ENCODE measurements around the gene PARP12. TPM values are rescaled to one million over a fixed set of nuclear protein-coding genes. Genes with fewer than 3 reads are reported as not detected.

The PARP12 gene
- total and polyA plus RNA-seq, 2 of the 13 experiments (the other 11 are each of a cell fraction or from before 2014, with no cell fraction given): 15.5 to 35.2 TPM

DNA sequence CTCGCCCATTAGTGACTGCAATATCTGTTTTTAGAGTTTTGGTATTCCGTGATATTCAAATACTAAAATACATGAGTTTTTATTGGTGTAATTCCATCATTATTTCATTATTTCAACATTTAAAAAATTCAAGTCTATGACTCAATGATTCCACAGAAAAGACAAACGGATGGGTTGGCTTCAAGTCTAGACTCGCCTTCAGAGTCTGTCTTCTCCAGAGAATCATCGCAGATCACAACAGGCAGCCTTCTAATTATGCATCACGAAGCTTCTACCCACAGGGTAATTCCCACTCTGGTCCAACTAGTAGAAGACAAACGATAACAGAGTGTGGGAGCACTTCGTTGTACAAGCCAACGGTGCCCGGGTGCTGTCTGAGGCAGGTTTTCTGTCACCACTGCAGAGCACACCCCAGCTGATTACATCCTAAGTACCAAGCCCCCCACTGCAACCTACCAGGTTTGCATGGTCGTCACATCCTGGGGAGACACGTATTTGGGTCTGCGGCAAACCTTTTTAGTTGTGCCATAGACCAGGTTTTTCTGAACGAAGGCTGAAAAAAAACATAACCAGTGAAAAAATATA, 28.9 kb downstream of the PARP12 start (continued):
- TF ChIP-seq, protein P1, sequence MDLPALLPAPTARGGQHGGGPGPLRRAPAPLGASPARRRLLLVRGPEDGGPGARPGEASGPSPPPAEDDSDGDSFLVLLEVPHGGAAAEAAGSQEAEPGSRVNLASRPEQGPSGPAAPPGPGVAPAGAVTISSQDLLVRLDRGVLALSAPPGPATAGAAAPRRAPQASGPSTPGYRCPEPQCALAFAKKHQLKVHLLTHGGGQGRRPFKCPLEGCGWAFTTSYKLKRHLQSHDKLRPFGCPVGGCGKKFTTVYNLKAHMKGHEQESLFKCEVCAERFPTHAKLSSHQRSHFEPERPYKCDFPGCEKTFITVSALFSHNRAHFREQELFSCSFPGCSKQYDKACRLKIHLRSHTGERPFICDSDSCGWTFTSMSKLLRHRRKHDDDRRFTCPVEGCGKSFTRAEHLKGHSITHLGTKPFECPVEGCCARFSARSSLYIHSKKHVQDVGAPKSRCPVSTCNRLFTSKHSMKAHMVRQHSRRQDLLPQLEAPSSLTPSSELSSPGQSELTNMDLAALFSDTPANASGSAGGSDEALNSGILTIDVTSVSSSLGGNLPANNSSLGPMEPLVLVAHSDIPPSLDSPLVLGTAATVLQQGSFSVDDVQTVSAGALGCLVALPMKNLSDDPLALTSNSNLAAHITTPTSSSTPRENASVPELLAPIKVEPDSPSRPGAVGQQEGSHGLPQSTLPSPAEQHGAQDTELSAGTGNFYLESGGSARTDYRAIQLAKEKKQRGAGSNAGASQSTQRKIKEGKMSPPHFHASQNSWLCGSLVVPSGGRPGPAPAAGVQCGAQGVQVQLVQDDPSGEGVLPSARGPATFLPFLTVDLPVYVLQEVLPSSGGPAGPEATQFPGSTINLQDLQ (CRISPR knock-in tag; IDR thresholded peaks at IDR 0.05): no peak
- TF ChIP-seq, protein P2, sequence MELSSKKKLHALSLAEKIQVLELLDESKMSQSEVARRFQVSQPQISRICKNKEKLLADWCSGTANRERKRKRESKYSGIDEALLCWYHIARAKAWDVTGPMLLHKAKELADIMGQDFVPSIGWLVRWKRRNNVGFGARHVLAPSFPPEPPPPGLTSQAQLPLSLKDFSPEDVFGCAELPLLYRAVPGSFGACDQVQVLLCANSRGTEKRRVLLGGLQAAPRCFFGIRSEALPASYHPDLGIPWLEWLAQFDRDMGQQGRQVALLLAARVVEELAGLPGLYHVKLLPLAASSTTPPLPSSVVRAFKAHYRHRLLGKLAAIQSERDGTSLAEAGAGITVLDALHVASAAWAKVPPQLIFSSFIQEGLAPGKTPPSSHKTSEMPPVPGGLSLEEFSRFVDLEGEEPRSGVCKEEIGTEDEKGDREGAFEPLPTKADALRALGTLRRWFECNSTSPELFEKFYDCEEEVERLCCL (CRISPR knock-in tag; IDR thresholded peaks at IDR 0.05; ENCODE audit: borderline replicate concordance): no peak
- TF ChIP-seq, protein P3, sequence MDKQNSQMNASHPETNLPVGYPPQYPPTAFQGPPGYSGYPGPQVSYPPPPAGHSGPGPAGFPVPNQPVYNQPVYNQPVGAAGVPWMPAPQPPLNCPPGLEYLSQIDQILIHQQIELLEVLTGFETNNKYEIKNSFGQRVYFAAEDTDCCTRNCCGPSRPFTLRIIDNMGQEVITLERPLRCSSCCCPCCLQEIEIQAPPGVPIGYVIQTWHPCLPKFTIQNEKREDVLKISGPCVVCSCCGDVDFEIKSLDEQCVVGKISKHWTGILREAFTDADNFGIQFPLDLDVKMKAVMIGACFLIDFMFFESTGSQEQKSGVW (CRISPR knock-in tag; IDR thresholded peaks at IDR 0.05; ENCODE audit: borderline replicate concordance): no peak
- TF ChIP-seq HMGA1 (CRISPR knock-in tag; conservative IDR thresholded peaks at IDR 0.05): no peak

DNA sequence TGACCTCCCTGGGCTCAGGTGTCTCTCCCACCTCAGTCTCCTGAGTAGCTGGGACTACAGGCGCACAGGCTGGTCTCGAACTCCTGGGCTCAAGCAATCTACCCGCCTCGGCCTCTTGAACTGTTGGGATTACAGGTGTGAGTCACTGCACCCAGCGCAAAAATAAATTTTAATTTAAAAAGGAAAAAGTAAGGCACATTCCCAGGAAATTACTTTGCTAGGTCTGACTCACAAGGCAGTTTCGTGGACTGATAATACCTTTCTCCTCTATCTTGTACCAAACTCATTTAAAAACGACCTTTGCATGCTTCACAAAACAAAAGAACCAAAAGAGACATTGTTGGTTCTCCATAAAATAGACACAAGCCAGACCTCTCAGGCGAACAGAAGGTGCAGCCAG, 29.7 kb downstream of the PARP12 start:
- Histone ChIP-seq H3K27me3 (ENCODE audit: control insufficient read depth in 1 of 2, insufficient read depth in 2 of 2, low read length in 2 of 2) (no peaks in the 10 kb centered on the region), H3K79me2 (ENCODE audit: insufficient read depth, low read length) (no peaks in the 10 kb centered on the region), H3K9ac (ENCODE audit: insufficient read depth, low read depth, low read length) (no peak overlapping the region), H3K27ac (ENCODE audit: extremely low read length, insufficient read depth, low read length) (no peak overlapping the region), H3K9me3 (ENCODE audit: low read length) (no peaks in the 10 kb centered on the region), H3K4me2 (ENCODE audit: low read depth, low read length) (no peak overlapping the region), H2AFZ (ENCODE audit: low read length) (no peak overlapping the region), H3K4me1 (ENCODE audit: insufficient read depth, low read length) (no peaks in the 10 kb centered on the region), H4K20me1 (ENCODE audit: insufficient read depth, low read length) (no peaks in the 10 kb centered on the region), H3K4me3 (replicated peaks in 1 of 3; ENCODE audit: insufficient read depth in 1 of 3, low read depth in 2 of 3, low read length in 3 of 3) (no peak overlapping the region), H3K36me3 (replicated peaks in 1 of 2; ENCODE audit: control insufficient read depth in 1 of 2, insufficient read depth in 2 of 2, low read length in 2 of 2) (peaks cover 5 to 23% of the 10 kb centered on the region in 2 experiments; a peak in 4 of 5 replicates)
- POLR2A ChIA-PET: no interaction called here
- FAIRE-seq (no peak), DNase-seq (ENCODE audit: low spot score) (no peak), ATAC-seq (no peak)
- 87% methylated on average over 8 of the region's 8 CpGs for WGBS (ENCODE audit: low lambda C conversion rate)
- in situ Hi-C loops (cut with HindIII; ENCODE audit: extremely low pct_ligation_motif_present, low pct_unique_long_range_greater_than_20kb): no loop called here
- no peak for TF ChIP-seq MBD4 (IDR thresholded peaks at IDR 0.05; ENCODE audit: borderline replicate concordance, low read length)
- TF ChIP-seq PITX1 (CRISPR knock-in tag; IDR thresholded peaks at IDR 0.05): no peak
- TF ChIP-seq CHD2 (IDR thresholded peaks at IDR 0.05; ENCODE audit: low read depth, low read length): no peak
- TF ChIP-seq, protein P4, sequence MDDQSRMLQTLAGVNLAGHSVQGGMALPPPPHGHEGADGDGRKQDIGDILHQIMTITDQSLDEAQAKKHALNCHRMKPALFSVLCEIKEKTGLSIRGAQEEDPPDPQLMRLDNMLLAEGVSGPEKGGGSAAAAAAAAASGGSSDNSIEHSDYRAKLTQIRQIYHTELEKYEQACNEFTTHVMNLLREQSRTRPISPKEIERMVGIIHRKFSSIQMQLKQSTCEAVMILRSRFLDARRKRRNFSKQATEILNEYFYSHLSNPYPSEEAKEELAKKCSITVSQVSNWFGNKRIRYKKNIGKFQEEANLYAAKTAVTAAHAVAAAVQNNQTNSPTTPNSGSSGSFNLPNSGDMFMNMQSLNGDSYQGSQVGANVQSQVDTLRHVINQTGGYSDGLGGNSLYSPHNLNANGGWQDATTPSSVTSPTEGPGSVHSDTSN (CRISPR knock-in tag; IDR thresholded peaks at IDR 0.05; ENCODE audit: borderline replicate concordance): no peak
- TF ChIP-seq RFX5 (IDR thresholded peaks at IDR 0.05; ENCODE audit: low read depth, low read length): no peak
- TF ChIP-seq, protein P1 (CRISPR knock-in tag; IDR thresholded peaks at IDR 0.05): no peak
- no peak for TF ChIP-seq TARDBP (CRISPR knock-in tag; IDR thresholded peaks at IDR 0.05)
- TF ChIP-seq ZNF761 (CRISPR knock-in tag; conservative IDR thresholded peaks at IDR 0.05): no peak
- BruUV-seq (replicated peaks): no TSS peak
- CTCF ChIA-PET (ENCODE audit: low intra/inter-chr PET ratio, low total read pairs): no interaction called here
- intact Hi-C loops (cut with micrococcal nuclease; ENCODE audit: unreplicated experiment): no loop called here
